HG02884 (cell line): ENCODE measurements around the gene MANBA.
"Not testable (repeated sequence)": the region's sequence is repeated elsewhere in the genome, so short reads cannot be mapped to it uniquely, and the experiment has no call there.

Source experiments
- ATAC-seq: cut with Tn5 transposase; IDR thresholded peaks from one replicate; pipeline ENCODE4 v1.9.1; 2021; ENCODE audit warnings: mild to moderate bottlenecking, moderate library complexity; ENCODE audit not compliant: unreplicated experiment

MANBA gene

DNA sequence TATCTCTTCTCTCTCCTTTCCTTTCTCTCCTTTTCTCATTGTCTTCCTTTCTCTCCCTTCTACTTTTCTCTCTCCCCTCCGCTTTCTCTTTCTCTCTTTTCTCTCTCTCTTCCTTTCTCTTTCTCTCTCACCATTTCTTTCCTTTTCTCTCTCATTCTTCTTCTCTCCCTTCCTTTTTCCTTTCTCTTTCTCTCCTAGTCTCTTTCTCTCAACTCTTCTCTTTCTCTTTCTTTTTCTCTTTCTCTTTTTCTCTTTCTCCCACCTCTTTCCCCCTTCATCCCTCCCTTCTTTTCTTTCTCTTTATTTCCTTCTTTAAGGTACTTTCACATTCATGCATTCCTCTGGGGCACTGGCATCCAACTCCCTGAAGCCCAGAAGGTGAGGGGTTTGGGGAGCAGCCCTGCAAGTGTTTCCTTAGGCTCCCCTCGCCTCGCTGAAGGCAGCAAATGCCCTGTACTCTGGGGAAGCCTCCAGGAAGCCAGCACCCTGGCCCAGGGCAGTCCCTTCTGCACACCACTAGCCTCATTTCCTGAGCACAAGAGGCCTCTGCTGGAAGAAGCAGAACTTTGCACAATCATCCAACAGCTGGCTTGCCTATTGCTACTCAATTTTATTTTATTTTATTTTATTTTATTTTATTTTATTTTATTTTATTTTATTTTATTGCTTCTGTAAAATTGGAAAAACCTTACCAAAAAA is 135.4 kb downstream of the MANBA start:
- peak; percentile 88 for ATAC-seq

DNA sequence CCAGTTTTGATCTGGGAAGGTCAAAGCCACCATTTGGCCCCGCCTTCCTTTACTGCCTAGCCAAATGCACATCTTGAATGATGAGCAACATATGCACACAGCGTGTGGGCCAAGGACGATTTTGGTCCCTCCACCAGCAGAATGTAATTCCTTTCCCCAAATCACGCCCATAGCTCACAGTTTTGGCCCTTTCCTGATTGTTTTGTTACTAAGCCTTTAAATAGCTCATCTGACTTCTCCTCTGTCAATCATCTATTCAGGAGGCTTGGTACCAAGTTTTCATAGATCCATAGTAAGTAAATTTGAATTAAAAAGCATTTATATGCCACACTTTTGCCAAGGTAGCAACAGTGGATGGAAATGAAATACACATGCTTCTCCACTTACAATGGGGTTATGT is 136.3 kb downstream of the MANBA start:
- no peak for ATAC-seq

DNA sequence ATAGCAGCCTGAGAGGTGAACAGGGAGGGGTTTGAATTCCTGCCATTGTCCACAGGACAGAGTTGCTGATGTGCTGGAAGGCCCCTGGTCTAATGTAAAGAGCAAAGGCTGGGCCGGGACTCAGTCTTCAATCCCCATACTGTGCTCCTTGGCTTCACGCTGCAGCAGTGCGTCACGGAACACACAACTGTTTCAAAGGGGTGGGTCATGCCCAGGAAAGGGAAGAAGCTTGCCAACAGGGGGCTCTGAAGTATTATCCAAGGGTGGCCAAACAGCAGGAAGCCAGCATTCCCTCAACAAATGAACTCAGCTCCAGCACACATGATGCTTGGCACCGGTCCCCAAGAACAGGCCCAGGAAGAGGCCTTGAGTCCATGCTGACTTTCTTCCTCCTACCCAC is 137.1 kb downstream of the MANBA start:
- no peak for ATAC-seq

GRCh38 chr4:102620697-102621497 is 139.9 kb downstream of the MANBA start:
- ATAC-seq, result peak; percentile 67

DNA sequence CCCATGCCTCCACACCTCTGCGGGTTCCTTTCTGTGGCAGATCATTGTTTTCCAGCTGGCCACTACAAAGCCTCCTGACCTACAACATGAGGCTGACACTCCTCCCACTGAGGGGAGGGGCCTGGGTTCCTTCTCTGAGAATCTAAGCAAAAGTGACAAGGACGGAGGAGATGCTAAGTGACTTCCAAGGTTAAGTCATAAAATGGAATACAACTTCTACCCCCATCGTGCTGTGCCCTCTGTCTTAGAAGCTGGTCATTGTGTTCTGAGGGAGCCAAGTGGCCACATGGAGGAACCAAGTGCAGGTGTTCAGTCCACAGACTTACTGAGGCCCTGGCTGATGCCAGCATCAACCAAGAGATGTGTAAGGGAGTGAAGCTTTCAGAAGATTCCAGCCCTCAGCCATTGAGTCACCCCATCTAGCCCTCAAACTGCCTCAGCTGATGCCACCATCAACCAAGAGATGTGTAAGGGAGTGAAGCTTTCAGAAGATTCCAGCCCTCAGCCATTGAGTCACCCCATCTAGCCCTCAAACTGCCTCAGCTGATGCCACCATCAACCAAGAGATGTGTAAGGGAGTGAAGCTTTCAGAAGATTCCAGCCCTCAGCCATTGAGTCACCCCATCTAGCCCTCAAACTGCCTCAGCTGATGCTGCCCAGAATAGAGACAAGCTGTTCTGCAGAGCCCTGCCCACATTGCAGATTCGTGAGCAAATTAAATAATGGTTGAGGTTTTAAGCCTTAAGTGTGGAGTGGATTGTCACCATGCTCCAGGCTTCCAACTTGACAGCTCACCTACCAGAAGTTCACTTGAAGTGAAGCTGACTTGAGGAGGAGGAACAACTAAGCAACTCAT is 140.8 kb downstream of the MANBA start:
- peak; percentile 4 for ATAC-seq

GRCh38 chr4:102619021-102619420 is 141.7 kb downstream of the MANBA start:
- not testable (repeated sequence) for ATAC-seq

GRCh38 chr4:102616636-102617035 is 144.1 kb downstream of the MANBA start:
- ATAC-seq, result no peak

GRCh38 chr4:102614801-102615200 is 146.0 kb downstream of the MANBA start:
- ATAC-seq, result no peak

DNA sequence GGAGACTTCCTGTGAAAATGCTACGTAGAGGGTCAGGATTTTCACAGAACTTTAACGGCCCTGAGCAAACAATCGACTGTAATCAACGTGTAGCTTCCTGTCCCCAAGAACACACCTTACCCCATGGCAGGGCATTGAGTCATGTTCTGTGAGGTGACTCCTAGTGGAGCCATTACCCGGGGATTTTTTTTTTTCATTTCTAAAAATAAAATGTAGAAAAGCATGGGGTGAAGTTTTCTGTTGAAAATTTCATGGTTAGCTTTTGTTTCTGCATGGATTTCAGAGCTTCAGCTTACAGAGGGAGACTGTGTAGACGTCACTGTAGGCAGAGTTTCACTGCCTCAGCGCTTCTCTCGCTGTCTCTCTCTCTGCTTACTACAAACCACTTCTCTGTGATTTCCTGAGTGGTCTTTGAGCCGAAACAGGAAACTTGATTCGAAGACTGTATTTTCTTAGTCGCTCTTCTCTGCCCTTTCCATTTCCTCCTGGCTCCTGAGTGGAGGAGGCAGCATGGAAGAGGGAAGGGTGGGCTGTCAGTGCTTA is 147.9 kb downstream of the MANBA start:
- no peak for ATAC-seq

GRCh38 chr4:102612210-102612609 is 148.6 kb downstream of the MANBA start:
- ATAC-seq, result no peak

GRCh38 chr4:102610476-102610875 is 150.3 kb downstream of the MANBA start:
- no peak for ATAC-seq

GRCh38 chr4:102610007-102610406 is 150.8 kb downstream of the MANBA start:
- ATAC-seq, result no peak

GRCh38 chr4:102608190-102608589 is 152.6 kb downstream of the MANBA start:
- ATAC-seq, result no peak

DNA sequence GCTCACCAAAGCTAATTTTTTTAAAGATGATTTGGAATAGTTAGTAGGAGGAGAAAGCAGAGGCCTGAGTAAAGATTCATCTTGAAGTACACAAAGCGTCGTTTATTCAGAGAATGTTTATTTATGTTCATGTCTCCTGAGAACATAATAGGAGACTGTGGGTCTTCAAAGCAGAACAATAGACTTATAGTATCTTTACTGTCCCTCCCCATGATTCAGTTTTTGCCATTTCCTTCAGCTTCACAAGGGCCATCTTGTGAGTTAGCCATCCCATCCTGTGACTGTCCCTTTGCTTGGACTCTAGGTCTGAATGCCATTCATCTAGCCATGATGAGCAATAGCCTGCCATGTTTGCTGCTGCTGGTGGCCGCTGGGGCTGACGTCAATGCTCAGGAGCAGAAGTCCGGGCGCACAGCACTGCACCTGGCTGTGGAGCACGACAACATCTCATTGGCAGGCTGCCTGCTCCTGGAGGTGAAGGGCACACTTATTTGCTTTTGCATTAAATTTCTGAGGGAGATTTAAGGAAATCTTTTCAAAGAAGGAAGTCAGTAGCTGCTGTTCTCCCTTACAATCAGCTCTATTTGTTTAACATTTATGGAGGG is 153.8 kb downstream of the MANBA start:
- ATAC-seq, result no peak

DNA sequence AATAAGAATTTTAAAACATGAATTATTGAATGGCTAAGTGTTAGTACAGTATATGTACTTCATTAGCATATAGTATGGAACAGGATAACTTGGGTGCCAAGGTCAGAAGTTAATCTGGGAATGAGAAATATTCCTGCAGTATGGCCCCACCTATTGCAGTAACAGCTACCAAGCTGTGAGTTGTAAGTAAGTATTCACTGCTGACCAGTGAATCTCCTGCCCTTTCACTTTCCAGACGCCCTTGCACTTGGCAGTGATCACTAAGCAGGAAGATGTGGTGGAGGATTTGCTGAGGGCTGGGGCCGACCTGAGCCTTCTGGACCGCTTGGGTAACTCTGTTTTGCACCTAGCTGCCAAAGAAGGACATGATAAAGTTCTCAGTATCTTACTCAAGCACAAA is 154.5 kb downstream of the MANBA start:
- ATAC-seq, result no peak

- no peak for ATAC-seq
Observed at GRCh38 chr4:102604222-102604940, 156.4 kb downstream of the MANBA start.

DNA sequence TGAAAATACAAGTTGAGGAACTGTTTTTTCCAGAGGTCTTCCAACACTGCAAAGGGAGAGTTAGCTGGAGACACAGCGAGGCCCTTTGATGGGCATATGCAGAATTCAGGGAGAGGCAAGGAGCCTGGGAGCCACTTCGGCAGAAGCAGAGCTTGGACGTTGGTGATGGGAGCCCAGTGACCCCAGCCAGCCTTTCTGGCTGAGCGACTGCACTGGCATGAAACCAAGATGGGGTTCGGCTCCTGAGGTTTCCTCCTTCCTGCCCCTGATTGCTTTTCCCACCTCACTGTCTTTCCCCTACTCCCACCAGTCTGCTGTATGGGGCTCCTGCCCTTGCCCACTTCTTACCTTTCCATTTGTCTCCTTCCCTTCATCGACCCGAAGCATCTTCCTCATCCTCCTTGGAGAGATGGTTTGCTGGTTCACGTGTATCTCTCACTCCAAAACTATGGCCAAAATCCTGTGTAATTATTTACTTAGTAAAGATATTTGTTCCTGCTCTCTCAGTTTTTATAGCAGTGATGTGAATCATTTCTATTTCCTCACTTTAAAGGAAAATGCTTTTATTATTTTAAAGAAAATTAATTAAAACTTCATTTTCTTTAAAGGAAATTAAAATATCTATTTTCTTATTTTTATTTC is 159.1 kb downstream of the MANBA start:
- no peak for ATAC-seq

GRCh38 chr4:102600689-102601088 is 160.1 kb downstream of the MANBA start:
- ATAC-seq, result no peak

GRCh38 chr4:102599886-102600285 is 160.9 kb downstream of the MANBA start:
- no peak for ATAC-seq

- ATAC-seq, result peak; percentile 4
Observed at GRCh38 chr4:102599455-102599854, 161.3 kb downstream of the MANBA start.
